ENCODE data around the gene GCSH. TPM values are rescaled to one million over a fixed set of nuclear protein-coding genes. Genes with fewer than 3 reads are reported as not detected.

The GCSH gene
- polyA plus RNA-seq, 1 donor (not counting 4 experiments of a cell fraction or from before 2014, with no cell fraction given): 67.7 TPM

DNA sequence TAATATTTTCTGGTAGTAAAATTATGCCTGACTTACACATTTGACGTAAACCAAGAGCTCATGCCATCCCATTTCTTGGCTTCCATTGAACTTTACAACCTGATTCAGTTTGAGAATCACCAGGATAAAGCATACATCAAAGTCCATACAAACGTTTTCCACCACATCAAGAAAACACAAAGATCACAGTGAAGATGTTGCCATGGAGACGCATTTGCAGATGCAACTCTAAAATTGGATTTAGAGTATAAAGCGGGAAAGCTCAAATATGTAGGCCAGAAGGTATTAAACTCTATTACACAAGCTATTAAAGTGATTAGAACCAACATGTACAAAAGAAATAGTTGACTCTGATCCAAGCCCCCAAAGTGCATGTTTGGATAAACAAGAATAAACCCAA lies 29.5 kb downstream of the GCSH start:
- H3K4me3 ChIP-seq (ENCODE audit: control insufficient read depth in 2 of 3, extremely low read depth in 1 of 3, insufficient read depth in 2 of 3, low read depth in 1 of 3, low read length in 3 of 3): no peak overlapping the region
- H3K9me3 ChIP-seq (ENCODE audit: control insufficient read depth, low read depth, low read length): no peaks in the 10 kb centered on the region
- H3K9ac ChIP-seq (ENCODE audit: control insufficient read depth, extremely low read depth, insufficient read depth, low read length): no peak overlapping the region
- no peak for TF ChIP-seq EZH2 (IDR thresholded peaks at IDR 0.05; ENCODE audit: low read length)
- TF ChIP-seq, protein P1, sequence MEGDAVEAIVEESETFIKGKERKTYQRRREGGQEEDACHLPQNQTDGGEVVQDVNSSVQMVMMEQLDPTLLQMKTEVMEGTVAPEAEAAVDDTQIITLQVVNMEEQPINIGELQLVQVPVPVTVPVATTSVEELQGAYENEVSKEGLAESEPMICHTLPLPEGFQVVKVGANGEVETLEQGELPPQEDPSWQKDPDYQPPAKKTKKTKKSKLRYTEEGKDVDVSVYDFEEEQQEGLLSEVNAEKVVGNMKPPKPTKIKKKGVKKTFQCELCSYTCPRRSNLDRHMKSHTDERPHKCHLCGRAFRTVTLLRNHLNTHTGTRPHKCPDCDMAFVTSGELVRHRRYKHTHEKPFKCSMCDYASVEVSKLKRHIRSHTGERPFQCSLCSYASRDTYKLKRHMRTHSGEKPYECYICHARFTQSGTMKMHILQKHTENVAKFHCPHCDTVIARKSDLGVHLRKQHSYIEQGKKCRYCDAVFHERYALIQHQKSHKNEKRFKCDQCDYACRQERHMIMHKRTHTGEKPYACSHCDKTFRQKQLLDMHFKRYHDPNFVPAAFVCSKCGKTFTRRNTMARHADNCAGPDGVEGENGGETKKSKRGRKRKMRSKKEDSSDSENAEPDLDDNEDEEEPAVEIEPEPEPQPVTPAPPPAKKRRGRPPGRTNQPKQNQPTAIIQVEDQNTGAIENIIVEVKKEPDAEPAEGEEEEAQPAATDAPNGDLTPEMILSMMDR (optimal IDR thresholded peaks at IDR 0.05 in 1 of 3, IDR thresholded peaks at IDR 0.05 in 1 of 3, conservative IDR thresholded peaks at IDR 0.05 in 1 of 3; ENCODE audit: extremely low read depth in 1 of 3, insufficient read depth in 2 of 3, low read length in 3 of 3): no peak
- H3K9me1 ChIP-seq (ENCODE audit: control insufficient read depth, extremely low read depth, insufficient read depth, low read length): no peaks in the 10 kb centered on the region
- FAIRE-seq (no peak), DNase-seq (ENCODE audit: low read depth, low spot score) (no peak)
- H3K36me3 ChIP-seq (ENCODE audit: control insufficient read depth in 2 of 2, extremely low read depth in 1 of 2, insufficient read depth in 2 of 2, low read length in 2 of 2): no peaks in the 10 kb centered on the region
- H3K4me1 ChIP-seq (ENCODE audit: control insufficient read depth, extremely low read depth, insufficient read depth, low read length): peaks cover 2% of the 10 kb centered on the region
- H3K27ac ChIP-seq (ENCODE audit: control insufficient read depth, insufficient read depth, low read length): no peak overlapping the region
- H3K27me3 ChIP-seq (ENCODE audit: control insufficient read depth, extremely low read depth, insufficient read depth, low read length): no peaks in the 10 kb centered on the region
- no peaks in the 10 kb centered on the region for H4K20me1 ChIP-seq (ENCODE audit: control insufficient read depth, extremely low read depth, insufficient read depth, low read length)
- dilution Hi-C loops (cut with MboI; ENCODE audit: extremely low pct_ligation_motif_present, low sequenced_read_pairs): no loop called here
- no peaks in the 10 kb centered on the region for H3K79me2 ChIP-seq (ENCODE audit: control insufficient read depth, insufficient read depth, low read length)
- no peak overlapping the region for H2AFZ ChIP-seq (ENCODE audit: control insufficient read depth, low read length)
- H3K4me2 ChIP-seq (ENCODE audit: control insufficient read depth, extremely low read depth, insufficient read depth, low read depth, low read length): no peak overlapping the region

- TF ChIP-seq, protein P1 (optimal IDR thresholded peaks at IDR 0.05 in 1 of 3, IDR thresholded peaks at IDR 0.05 in 1 of 3, conservative IDR thresholded peaks at IDR 0.05 in 1 of 3; ENCODE audit: extremely low read depth in 1 of 3, insufficient read depth in 2 of 3, low read length in 3 of 3): no peak
- no peak for TF ChIP-seq EZH2 (IDR thresholded peaks at IDR 0.05; ENCODE audit: low read length)
- no peak overlapping the region for H3K27ac ChIP-seq (ENCODE audit: control insufficient read depth, insufficient read depth, low read length)
- no peak overlapping the region for H3K9ac ChIP-seq (ENCODE audit: control insufficient read depth, extremely low read depth, insufficient read depth, low read length)
- H3K9me1 ChIP-seq (ENCODE audit: control insufficient read depth, extremely low read depth, insufficient read depth, low read length): no peaks in the 10 kb centered on the region
- H3K4me1 ChIP-seq (ENCODE audit: control insufficient read depth, extremely low read depth, insufficient read depth, low read length): no peaks in the 10 kb centered on the region
- H4K20me1 ChIP-seq (ENCODE audit: control insufficient read depth, extremely low read depth, insufficient read depth, low read length): no peaks in the 10 kb centered on the region
- H3K27me3 ChIP-seq (ENCODE audit: control insufficient read depth, extremely low read depth, insufficient read depth, low read length): no peaks in the 10 kb centered on the region
- H3K4me3 ChIP-seq (ENCODE audit: control insufficient read depth in 2 of 3, extremely low read depth in 1 of 3, insufficient read depth in 2 of 3, low read depth in 1 of 3, low read length in 3 of 3): no peak overlapping the region
- no peaks in the 10 kb centered on the region for H3K36me3 ChIP-seq (ENCODE audit: control insufficient read depth in 2 of 2, extremely low read depth in 1 of 2, insufficient read depth in 2 of 2, low read length in 2 of 2)
- dilution Hi-C loops (cut with MboI; ENCODE audit: extremely low pct_ligation_motif_present, low sequenced_read_pairs): no loop called here
- no peak overlapping the region for H2AFZ ChIP-seq (ENCODE audit: control insufficient read depth, low read length)
- H3K9me3 ChIP-seq (ENCODE audit: control insufficient read depth, low read depth, low read length): no peaks in the 10 kb centered on the region
- H3K4me2 ChIP-seq (ENCODE audit: control insufficient read depth, extremely low read depth, insufficient read depth, low read depth, low read length): no peak overlapping the region
- no peak for DNase-seq (ENCODE audit: low read depth, low spot score)
- H3K79me2 ChIP-seq (ENCODE audit: control insufficient read depth, insufficient read depth, low read length): no peaks in the 10 kb centered on the region
- FAIRE-seq: no peak
Measured at GRCh38 chr16:81061871-81062608, 34.2 kb downstream of the GCSH start.
